HG02938 (cell line): Measurements from ENCODE around the gene SLC6A3.

Experiments used
- ATAC-seq: cut with Tn5 transposase; IDR thresholded peaks from one replicate; pipeline ENCODE4 v1.9.1; 2021; ENCODE audit warnings: mild to moderate bottlenecking, moderate library complexity; ENCODE audit not compliant: unreplicated experiment

The SLC6A3 gene

DNA sequence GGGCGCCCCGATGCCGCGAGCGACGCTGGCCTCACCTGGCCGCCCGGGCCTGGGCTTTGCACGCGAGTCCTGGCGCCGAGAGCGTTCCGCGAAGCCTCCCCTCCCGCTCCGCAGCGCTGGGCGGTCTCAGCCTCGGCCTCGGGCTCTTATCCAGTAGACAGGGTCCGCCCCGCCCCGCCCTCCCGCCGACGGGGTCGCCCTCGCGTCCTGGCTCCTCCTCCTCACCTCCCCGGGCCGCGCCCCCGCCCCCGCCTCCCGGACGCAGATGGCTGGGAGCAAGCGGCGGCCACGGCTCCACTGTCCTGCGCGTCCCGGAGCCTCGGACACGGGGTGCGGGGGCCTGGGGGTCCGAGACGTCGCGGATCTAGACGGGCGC, at the start of gene SLC6A3:
SLC6A3 (minus strand) TSS at position 128 of the 376 bp plus-strand sequence. CDS start 2,243 bp downstream, outside the sequence.
- no peak for ATAC-seq

DNA sequence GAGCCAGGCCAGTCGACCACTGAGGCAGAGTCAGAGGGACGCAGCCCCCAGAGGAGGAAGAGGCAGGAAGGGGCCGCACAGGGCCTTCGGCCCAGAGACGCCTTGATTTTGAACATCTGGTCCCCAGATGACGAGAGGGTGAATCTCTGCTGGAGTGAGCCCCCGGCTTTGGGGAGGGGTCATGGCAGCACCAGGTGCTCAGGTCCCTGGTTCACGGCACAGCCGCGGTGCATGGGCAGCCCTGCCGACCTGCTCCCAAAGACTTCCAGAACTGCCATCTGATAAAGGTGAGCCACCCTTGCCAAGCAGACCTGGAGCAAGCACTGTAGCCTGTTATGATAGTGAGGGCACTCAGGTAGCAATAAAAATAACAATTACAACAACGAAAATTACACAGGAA, 48.7 kb upstream of the SLC6A3 start:
- no peak for ATAC-seq

DNA sequence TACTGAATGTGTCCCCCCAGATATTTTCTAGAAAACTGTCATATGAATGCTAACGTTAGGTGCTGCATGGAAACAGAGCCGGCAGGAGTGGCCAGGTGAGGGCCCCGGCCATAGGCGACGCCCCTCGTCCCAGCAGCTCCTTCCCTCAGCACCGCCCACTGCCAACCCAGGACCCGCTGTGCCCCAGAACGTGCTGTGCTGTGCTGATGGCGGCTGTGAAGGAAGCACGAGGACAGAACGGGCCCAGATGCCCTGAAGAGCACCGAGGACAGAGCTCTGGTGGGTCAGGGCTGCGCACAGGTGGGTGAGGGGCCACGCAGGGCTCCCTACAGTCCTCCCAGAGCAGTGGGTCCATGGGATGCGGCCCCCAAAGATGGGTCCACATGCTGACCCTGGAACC, 48.2 kb upstream of the SLC6A3 start:
- no peak for ATAC-seq

DNA sequence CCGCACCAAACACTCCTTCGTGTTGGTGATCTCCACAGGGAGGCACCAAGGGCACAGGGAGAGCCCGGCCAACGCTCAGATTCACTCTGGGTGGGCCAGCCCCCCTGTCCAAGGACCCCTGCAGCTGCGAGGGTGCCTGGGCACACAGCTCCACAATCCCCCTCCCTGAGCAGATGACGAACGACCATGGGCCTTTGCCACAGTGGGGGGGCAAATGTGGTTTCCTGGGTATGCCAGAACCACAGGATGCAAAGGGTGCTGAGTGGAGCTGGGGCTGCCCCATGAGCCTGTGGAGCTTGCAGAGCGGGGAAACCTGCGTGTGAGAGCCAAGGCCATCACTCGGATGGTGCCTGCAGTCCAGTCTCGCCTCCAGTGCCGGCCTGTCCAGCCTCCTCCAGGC, 47.5 kb upstream of the SLC6A3 start:
- no peak for ATAC-seq

DNA sequence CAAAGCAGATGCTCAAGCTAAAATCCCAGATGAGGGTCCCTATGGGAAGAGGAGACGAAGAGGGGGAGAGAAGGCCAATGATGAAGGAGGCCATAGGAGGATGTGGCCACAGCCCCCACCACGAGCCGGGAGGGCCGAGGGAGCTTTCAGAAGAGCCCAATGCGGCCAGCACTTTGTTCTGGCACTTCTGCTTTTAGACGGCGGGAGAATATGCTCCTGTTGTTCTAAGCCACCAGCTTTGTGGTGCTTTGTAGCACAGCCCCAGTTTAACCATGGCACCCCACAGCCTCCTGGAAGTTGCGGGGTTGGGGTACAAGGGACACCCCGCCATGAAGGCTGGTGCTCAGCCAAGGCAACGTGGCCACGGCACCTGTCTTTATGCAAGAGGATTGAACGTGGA, 45.1 kb upstream of the SLC6A3 start:
- no peak for ATAC-seq

DNA sequence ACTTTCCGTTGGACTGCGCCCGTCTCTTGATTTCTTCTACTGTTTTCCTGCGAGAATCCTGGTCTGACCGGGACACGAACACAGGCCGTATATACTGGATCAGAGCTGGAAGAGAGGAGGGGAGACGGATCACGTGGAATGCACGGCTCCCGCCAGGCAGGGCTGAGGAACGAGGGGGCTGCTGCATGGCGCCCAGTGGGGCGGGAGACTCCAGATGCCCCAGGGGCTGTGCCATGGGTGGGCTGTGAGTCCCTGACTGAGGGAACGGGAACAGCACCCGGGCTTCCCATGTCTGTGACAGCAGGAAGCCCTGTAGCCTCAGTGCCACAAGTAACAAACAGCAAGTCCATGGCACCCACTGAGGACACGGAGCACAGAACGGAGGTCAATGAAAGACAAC, 44.5 kb upstream of the SLC6A3 start:
- no peak for ATAC-seq

DNA sequence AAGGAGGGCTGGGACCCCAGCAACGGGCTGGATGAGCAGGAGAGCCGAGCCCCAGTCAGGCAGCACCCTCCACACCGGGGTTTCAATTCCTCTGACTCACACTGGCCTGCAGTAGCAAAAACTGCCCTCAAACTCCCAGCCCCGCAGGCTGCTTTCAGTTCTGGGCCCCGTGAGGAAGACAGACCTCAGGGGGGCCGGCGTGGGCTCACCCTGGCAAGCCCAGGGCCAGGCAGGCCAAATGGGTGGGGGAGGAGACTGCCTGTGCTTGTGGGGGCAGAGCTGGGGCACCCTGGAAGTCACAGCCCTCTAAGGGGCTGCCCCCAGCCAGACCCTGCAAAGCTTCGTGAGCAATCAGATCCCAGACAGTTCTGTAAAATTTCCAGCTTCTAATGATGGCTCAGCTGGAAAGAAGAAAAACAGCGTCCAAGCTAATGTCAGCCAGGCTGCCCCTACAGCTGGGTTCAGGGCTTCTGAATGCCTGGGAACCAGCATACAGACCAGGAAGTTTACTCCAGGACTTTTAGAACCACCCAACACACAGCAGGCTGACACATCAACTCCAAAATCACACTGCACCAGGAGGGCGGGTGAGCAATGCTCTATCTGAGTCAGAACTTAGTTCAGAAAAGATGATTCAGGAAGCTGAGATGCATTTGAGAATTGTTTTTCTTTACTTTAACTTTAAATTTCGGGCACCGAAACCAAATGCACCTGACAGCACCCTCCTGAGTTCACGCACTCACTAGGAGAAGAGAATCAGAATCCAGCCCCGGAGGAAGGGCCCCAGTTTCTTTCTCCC, 43.8 kb upstream of the SLC6A3 start:
- peak; percentile 36 for ATAC-seq

DNA sequence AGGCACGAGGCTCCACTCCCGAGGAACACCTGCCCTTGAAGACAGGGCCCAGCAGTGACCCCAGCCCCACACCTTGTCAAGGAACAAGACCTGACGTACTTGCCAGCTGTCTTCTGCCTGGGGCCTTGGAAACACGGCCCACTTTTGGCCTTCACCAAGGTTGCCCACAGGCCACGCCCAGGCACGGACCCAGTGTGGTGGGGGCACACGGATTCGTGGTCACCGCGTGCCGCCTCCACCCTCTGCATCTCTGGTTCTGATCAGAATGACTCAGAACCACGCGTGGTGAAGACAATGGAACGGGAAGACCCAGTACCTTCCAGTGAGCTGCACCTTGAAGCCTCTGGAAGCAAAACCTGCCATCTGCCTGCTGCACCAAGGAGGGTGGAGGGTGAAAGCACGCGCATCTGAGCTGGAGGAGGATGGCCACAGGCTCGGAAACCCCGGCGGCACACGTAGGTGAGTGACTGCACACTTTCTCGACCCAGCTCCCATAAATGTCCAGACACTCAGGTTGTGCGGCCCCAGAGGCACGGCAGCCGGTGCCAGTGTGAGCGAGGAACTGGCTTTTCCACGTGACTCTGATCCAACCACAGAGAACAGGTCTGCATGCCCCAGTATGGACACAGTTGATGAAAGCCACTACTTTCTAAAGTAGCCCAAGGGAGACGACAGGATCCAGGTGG, 42.0 kb upstream of the SLC6A3 start:
- no peak for ATAC-seq

DNA sequence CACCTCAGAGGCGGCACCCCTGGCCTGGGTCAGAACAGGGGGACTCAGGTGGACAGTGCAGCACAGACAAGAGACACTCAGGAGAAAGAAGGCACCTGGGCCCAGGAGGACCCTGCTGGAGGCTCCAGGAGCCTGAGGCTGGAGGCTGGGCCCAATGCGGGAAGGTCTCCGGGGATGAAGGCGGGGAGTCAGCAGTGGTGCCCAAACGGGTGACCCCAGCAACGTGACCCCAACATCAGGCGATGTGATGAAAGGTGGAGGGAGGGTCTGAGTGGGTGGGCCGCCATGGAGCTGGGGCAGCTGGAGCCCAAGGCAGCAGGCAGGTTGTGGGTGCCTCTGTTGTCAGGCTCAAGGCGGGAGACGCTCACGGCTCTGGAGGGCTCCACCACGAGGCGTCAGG, 41.0 kb upstream of the SLC6A3 start:
- ATAC-seq = no peak

DNA sequence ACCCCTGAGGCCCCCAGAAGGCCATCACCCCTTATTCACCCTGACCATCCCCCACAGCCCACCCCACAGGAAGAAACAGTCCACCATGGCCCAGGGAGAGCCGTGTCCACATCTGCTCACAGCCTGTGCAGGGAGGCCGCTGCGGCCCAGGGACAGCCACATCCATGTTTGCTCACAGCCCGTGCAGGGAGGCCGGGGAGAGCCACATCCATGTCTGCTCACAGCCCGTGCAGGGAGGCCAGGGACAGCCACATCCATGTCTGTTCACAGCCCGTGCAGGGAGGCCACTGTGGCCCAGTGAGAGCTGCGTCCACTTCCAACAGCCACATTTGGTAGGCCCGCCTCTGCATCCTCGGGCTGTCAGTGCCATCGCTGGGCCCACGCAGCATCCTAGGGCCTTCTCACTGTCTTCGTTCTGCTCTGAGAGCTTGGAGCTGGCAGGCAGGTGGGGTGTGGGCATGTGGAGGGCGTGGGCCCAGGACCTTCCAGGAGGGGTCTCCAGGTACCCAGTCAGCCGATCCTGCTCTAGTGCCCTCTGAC, 40.4 kb upstream of the SLC6A3 start:
- ATAC-seq = no peak

DNA sequence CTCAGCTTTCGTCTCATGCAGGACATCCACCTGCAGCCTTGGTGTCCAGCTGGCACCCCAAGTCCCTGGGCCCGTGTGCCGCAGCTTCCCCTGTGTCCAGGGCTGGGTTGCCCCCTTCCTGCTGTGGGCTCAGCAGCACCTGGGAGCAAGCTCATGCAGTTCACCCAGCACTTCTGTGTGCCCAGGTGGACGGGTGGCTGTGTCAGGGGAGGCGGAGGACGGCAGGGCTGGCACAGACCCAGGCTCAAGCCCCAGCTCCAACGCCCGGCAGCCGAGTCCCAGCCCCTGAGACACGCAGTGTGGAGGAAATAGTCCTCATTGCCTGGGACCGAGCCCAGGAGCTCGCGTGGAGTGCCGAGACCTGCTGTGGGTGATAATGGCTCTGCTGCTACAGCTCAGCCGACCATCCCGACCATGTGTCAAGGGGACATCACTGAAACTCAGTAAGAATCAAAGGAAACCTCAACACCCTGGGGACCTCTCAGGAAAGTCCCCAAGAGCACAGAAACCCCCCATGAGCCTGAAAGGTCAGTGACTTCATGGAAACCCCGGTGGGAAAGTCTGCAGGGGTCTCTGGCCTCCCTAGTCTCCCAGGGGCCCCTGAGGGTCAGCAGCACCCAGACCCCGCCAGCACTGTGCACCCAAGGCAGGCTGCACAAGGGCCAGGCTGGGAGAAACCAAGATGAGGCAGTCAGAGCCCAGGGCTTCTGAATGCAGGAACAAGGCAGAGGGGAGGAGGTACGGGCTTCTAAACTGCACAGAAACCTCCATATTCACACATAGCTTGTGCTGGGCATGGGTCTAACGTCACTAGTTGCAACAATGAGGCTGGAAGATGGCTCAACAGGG, 39.7 kb upstream of the SLC6A3 start:
- peak; percentile 65 for ATAC-seq

DNA sequence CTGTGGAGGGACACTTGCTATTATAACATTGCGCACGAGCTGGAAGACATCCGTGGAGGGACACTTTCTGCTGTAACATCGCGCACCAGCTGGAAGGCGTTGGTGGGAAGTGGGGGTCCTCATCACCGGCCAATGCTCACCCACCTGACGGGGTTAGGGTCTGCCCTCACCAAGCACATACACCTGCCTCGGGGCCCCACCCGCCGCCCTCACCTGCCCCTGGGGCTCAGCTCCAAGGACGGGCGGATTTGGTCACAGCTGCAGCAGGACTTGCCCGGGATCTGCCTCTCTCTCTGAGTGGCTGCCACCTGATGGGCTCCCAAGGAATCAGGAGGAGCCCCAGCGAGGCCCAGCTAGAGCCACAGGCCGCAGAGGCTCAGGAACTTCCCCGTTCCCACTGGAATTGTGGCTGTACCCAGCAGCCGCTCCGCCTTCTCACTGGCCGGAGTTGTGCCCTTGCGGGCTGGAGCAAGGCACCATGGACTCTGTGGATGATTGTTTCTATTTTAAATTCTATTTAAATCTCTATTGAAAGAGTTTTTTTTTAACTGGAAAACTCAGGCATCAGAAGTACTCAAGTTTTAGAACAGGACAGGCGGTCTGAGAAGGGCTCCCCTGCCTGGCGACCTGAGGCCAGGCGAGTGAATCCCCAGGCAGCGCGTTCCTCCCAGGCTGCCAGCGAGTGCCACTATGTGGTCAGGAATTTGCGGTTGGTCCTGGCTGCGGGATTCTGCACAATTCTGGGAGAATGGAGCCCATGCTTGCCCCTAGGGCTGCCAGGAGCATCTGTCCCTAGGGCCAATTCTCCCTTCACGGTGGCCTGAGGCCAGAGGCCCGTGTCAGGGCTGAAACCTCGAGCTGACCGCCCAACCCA, 38.9 kb upstream of the SLC6A3 start:
- ATAC-seq = no peak

DNA sequence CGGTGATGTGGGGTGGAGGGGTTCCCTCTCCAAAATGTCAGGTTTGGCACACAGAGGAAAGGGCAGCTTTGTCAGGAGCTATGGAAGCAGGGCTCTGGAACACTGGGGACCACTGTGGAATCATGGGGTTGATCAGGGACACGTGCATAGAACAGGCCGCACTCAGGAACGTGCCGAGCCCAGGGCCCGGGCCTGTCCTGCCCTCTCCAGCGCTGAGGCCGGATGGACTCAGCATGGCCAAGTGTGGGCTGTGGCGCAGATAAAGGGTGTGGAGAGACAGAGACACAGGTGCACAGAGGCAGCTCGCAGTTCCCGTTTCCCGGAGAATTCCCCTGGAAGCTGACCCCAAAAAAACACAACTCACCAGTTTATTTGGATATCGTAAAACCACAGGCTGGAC, 37.8 kb upstream of the SLC6A3 start:
- no peak for ATAC-seq

DNA sequence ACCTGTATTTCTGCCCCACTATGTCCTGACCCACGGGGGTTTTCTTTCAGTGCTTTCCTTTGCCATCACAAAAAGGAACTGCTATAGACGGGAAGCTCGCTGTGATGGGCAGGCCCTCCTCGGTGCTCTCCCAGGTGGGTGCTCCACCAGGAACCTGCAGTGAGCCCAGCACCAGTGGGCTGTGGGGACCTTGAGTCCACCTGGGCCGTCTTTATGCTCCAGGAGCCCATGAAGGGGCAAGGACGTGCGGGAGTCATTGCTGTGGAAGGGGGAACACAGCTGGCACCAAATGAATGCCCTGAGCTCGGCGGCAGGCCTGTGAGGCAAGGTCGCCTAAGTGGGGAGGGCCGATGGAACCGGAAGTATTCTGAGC, 36.7 kb upstream of the SLC6A3 start:
- no peak for ATAC-seq

DNA sequence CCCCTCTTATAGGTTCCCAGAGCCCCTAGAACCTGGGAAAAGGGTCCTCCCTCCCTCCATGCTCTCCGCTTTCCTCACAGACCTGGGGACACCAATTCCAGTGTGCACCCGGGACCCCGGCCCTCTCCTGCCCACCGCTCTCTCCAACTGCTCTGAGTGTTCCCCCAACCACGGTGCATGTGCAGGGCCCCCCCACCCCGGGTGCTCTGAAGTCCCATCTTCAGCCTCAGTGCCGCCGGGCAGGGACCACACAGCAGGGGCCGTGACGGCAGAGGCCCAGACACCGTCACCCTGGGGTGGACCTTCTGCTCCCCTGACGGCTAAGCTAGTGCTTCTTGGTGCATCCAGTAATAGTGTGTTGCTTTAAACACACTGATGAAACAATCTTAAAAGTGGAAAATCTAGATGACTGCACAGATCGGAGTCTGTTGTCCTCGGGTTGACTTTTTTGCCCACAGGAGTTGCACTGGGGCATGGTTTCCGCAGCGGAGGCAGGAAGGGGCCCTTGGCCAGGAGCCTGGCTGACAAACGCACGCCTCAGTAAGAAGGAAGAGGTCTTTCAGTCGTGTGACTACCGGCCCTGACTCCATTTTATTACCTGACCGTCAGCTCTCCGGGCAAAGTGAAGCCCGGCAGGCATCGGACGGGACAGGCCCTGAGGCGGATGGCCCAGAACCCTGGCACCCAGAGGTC, 36.2 kb upstream of the SLC6A3 start:
- no peak for ATAC-seq

DNA sequence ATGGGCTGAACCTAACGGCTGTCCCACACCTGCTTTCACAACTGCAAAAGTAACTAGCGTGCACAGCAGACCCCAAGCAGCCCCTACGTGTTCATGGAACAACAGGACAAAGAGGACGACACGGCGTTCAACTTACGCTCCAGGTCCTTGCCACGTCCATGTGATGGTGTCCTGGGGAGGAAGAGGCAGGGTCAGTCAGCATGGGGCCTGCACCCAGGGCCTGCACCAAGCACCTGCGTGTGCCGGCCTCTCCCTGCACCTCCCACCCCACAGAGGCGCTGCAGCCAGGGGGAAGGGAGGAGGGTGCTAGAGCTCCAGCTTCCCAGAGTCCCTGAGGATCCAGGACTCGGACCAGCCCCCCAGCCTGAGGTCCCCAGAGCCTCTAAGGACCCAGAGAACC, 35.6 kb upstream of the SLC6A3 start:
- ATAC-seq = no peak

DNA sequence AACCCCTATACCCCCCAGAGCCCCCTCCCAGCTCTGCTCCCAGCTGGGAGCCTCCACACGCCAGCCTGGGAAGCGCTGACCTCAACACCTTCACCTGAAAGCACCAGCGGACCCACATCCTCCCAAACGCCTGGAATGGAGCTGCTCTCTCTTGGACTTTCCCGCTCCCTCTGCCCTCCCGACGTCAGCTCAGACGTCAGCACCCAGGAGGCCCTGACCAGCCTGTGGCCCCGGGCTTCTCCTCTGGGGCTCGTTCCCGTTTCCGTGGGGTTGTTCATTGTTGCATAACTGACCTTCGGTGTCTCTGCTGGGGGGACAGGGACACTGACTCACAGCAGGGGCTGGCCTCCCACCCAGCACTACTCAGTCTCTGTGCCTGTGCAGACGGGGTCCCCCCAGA, 35.0 kb upstream of the SLC6A3 start:
- ATAC-seq = no peak

DNA sequence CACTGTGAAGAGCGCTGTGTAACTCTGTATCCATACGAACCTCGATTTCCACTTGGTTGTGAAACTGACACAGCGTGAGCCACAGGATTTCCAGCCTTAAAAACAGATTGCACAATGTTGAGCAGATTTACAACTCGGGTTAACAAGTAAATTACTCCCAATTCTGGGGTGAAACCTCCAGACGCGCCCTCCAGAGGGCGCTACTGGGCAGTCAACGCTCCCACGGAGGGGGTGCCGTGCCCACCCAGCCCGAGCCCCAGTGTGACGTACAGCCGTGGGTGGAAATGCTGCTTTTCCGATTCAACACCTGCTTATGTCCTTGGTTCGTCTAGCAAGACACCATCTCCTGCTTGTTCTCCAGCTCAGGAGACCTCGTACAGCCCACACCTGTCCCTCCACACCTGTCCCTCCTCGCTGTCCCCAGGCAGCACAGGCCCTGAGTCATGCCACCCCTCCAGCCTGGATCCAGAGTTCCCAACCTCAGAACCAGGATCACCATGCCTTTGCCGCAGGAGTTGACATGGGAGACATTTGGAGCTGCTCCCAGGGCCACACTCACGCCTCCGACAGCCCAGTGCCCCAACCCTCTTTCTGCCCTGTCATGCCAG, 34.4 kb upstream of the SLC6A3 start:
- no peak for ATAC-seq

DNA sequence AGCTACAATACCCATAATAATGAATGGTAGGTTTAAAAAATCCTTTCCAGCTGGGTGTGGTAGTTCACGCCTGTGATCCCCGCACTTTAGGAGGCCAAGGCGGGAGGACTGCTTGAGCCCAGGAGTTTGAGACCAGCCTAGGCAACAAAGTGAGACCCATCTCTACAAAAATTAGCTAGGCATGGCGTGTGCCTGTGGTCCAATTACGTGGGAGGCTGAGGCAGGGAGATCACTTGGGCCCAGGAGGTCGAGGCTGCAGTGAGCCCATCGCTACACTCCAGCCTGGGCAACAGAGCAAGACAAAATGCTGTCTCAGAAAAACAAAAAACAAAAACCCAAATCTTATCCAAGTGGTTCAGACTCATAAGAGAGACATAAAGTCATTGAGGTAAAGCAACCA, 33.8 kb upstream of the SLC6A3 start:
- ATAC-seq = no peak
